NB4 (cell line): Measurements from ENCODE around the gene CDH4.

Source experiments
- DNase-seq: peaks from one replicate; pipeline ENCODE4 v3.0.0; 2010; ENCODE audit warnings: low read depth
- H3K4me3 ChIP-seq: one replicate; pipeline ENCODE4 v1.5.1; 2011; ENCODE audit warnings: mild to moderate bottlenecking, low read depth, low read length, moderate library complexity
- MAX ChIP-seq: IDR thresholded peaks from 2 replicates; pipeline ENCODE4 v1.6.1; 2011; ENCODE audit warnings: low read depth, low read length
- MYC ChIP-seq: IDR thresholded peaks from 2 replicates; pipeline ENCODE4 v1.6.1; 2011; ENCODE audit warnings: low read depth, low read length
- POLR2A ChIP-seq: IDR thresholded peaks from 2 replicates; pipeline ENCODE4 v1.6.1; 2011; ENCODE audit warnings: mild to moderate bottlenecking; ENCODE audit not compliant: insufficient read length; ENCODE audit errors: extremely low read depth
- TF ChIP-seq, protein P1 (sequence below): IDR thresholded peaks from one replicate; pipeline ENCODE4 v1.5.1; 2012; ENCODE audit warnings: low read depth, low read length

Gene CDH4

GRCh38 chr20:61287583-61288275 lies 35.7 kb downstream of the CDH4 start:
- DNase-seq = no peak
- H3K4me3 ChIP-seq = no peak overlapping the region
- TF ChIP-seq MAX (no peak), POLR2A (no peak), MYC (no peak)
- TF ChIP-seq, protein P1, sequence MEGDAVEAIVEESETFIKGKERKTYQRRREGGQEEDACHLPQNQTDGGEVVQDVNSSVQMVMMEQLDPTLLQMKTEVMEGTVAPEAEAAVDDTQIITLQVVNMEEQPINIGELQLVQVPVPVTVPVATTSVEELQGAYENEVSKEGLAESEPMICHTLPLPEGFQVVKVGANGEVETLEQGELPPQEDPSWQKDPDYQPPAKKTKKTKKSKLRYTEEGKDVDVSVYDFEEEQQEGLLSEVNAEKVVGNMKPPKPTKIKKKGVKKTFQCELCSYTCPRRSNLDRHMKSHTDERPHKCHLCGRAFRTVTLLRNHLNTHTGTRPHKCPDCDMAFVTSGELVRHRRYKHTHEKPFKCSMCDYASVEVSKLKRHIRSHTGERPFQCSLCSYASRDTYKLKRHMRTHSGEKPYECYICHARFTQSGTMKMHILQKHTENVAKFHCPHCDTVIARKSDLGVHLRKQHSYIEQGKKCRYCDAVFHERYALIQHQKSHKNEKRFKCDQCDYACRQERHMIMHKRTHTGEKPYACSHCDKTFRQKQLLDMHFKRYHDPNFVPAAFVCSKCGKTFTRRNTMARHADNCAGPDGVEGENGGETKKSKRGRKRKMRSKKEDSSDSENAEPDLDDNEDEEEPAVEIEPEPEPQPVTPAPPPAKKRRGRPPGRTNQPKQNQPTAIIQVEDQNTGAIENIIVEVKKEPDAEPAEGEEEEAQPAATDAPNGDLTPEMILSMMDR = no peak

- no peak for DNase-seq
- TF ChIP-seq, protein P1 = no peak
- TF ChIP-seq MAX = no peak
- no peak for TF ChIP-seq POLR2A
- TF ChIP-seq MYC = no peak
- H3K4me3 ChIP-seq = no peak overlapping the region
Measured at GRCh38 chr20:61288331-61288784, 36.3 kb downstream of the CDH4 start.

- no peak for DNase-seq
- TF ChIP-seq, protein P1 = no peak
- no peak for TF ChIP-seq POLR2A
- TF ChIP-seq MYC = no peak
- TF ChIP-seq MAX = no peak
- no peak overlapping the region for H3K4me3 ChIP-seq
Measured at GRCh38 chr20:61289166-61289565, 37.1 kb downstream of the CDH4 start.

DNA sequence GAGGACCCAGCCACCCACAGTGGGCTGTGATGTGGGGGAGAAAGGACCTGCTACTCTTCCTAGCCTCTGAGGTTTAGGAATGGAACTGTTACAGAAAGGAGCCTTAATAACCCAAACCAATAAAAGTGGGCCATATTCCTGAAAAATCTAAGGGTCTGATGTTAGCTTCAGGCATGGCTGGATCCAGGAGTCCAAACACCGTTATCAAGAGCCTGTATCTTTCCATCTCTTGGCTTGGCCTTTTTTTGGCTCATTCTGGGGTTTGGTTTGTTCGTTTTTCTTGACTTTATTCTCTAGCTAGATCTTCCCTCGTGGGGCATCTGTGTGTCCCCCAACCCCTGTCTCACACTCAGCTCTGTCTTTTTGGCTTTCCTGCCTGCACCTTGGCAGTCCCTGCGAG lies 38.7 kb downstream of the CDH4 start:
- no peak for DNase-seq
- TF ChIP-seq MAX = no peak
- TF ChIP-seq, protein P1 = no peak
- H3K4me3 ChIP-seq = no peak overlapping the region

- TF ChIP-seq MYC (no peak), POLR2A (no peak), MAX (no peak)
- TF ChIP-seq, protein P1 = no peak
- DNase-seq = no peak
Measured at GRCh38 chr20:61291166-61291829, 39.2 kb downstream of the CDH4 start.

DNA sequence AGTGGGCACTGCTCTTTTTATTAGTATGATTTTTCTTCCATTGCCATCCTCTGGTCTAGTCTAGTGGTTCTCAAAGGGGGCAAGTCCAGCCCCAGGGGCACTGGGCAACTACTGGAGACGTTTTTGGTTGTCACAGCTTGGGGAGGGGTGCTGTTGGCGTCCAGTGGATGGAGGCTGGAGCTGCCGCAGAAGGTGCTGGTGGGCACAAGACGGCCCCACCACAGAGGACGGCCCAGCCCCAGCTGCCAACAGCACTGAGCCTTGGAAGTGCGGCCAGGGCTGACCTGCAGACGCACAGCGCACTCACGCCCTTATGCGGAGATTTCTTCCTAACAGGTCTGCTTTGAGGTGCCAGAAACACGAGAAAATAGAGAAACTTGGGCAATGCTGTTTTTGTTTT lies 40.3 kb downstream of the CDH4 start:
- TF ChIP-seq MYC (no peak), MAX (no peak), POLR2A (no peak)
- TF ChIP-seq, protein P1 = no peak
- no peak for DNase-seq

More at GRCh38 chr20:61291166-61291829, 39.2 kb downstream of the CDH4 start:
- no peak overlapping the region for H3K4me3 ChIP-seq

More for the DNA sequence above, 40.3 kb downstream of the CDH4 start:
- H3K4me3 ChIP-seq = no peak overlapping the region
